GM21529 (cell line): Measurements from ENCODE around the gene E2F7.
"Not testable (repeated sequence)": the region's sequence is repeated elsewhere in the genome, so short reads cannot be mapped to it uniquely, and the experiment has no call there.

Source experiments
- ATAC-seq: cut with Tn5 transposase; IDR thresholded peaks from one replicate; pipeline ENCODE4 v1.9.1; 2021; ENCODE audit not compliant: unreplicated experiment

The E2F7 gene

GRCh38 chr12:77065361-77066204 lies at the start of gene E2F7:
TSS of gene E2F7 (minus strand) at chr12:77065569. CDS start at chr12:77064635, 934 bp downstream.
- ATAC-seq = peak; percentile 71

GRCh38 chr12:77113971-77114370 lies 48.6 kb upstream of the E2F7 start:
- ATAC-seq = no peak

- no peak for ATAC-seq
Measured at GRCh38 chr12:77108707-77109106, 43.3 kb upstream of the E2F7 start.

GRCh38 chr12:77107121-77107520 lies 41.8 kb upstream of the E2F7 start:
- no peak for ATAC-seq

- no peak for ATAC-seq
Measured at GRCh38 chr12:77104792-77105191, 39.4 kb upstream of the E2F7 start.

- no peak for ATAC-seq
Measured at GRCh38 chr12:77104286-77104685, 38.9 kb upstream of the E2F7 start.

- no peak for ATAC-seq
Measured at GRCh38 chr12:77102691-77103090, 37.3 kb upstream of the E2F7 start.

GRCh38 chr12:77102123-77102522 lies 36.8 kb upstream of the E2F7 start:
- ATAC-seq = no peak

- ATAC-seq = no peak
Measured at GRCh38 chr12:77099799-77100198, 34.4 kb upstream of the E2F7 start.

GRCh38 chr12:77097846-77098245 lies 32.5 kb upstream of the E2F7 start:
- no peak for ATAC-seq

- ATAC-seq = not testable (repeated sequence)
Measured at GRCh38 chr12:77092227-77092626, 26.9 kb upstream of the E2F7 start.

GRCh38 chr12:77089686-77090220 lies 24.4 kb upstream of the E2F7 start:
- no peak for ATAC-seq

GRCh38 chr12:77087427-77087826 lies 22.1 kb upstream of the E2F7 start:
- ATAC-seq = no peak

- ATAC-seq = no peak
Measured at GRCh38 chr12:77082021-77082420, 16.7 kb upstream of the E2F7 start.

GRCh38 chr12:77079631-77080030 lies 14.3 kb upstream of the E2F7 start:
- ATAC-seq = no peak

GRCh38 chr12:77078231-77078630 lies 12.9 kb upstream of the E2F7 start:
- ATAC-seq = no peak

GRCh38 chr12:77076886-77077285 lies 11.5 kb upstream of the E2F7 start:
- ATAC-seq = no peak

GRCh38 chr12:77073894-77074293 lies 8.5 kb upstream of the E2F7 start:
- ATAC-seq = not testable (repeated sequence)

- ATAC-seq = no peak
Measured at GRCh38 chr12:77072833-77073495, 7.6 kb upstream of the E2F7 start.

GRCh38 chr12:77070800-77071449 lies 5.6 kb upstream of the E2F7 start:
- peak; percentile 3 for ATAC-seq

GRCh38 chr12:77070382-77070781 lies 5.0 kb upstream of the E2F7 start:
- peak; percentile 57 for ATAC-seq
